Measurements from ENCODE around the gene EFNA5. TPM values are rescaled to one million over a fixed set of nuclear protein-coding genes. Genes with fewer than 3 reads are reported as not detected.
A peak's percentile ranks its signal among the peaks of the same experiment; 100 is the strongest.

Gene EFNA5
- total and polyA plus RNA-seq, 10 of the 15 experiments (the other 5 are each of a cell fraction or from before 2014, with no cell fraction given) = 0.19 to 12.6 (median 3.9) TPM

GRCh38 chr5:107670087-107670931 lies 428 bp downstream of the EFNA5 start:
- peak overlapping the region; percentile 68 for H3K9ac ChIP-seq (ENCODE audit: control insufficient read depth, insufficient read depth, low read length)
- BruUV-seq (replicated peaks) = no TSS peak
- H3K9me3 ChIP-seq (replicated peaks; ENCODE audit: control insufficient read depth, insufficient read depth, low read length) = no peaks in the 10 kb centered on the region
- intact Hi-C loops (cut with micrococcal nuclease; ENCODE audit: unreplicated experiment) (loop anchor here (5.0 to 10.0 kb wide), 7 partner anchors 193 to 986 kb away; no protein-coding TSS in a partner anchor), in situ Hi-C loops (cut with MboI) (loop anchor here (10.0 kb wide), 1 partner anchor 566 kb away; no protein-coding TSS in a partner anchor)
- peak overlapping the region; percentile 58 for H3K27ac ChIP-seq (ENCODE audit: control insufficient read depth, insufficient read depth)
- no peaks in the 10 kb centered on the region for H4K20me1 ChIP-seq (ENCODE audit: control insufficient read depth, insufficient read depth)
- 10% methylated on average over 77 of the region's 77 CpGs for WGBS (ENCODE audit: insufficient coverage, insufficient replicate concordance, low lambda C conversion rate, missing lambda C conversion rate)
- H3K79me2 ChIP-seq (ENCODE audit: control insufficient read depth, insufficient read depth, low read length) = peaks cover 55% of the 10 kb centered on the region
- POLR2A ChIA-PET = interaction anchor here (0.6 to 1.4 kb wide), 5 partner anchors 9 to 960 kb away, joined by 3 to 7 read pairs (median 4); no protein-coding TSS in a partner anchor
- peak overlapping the region; percentile 69 for H3K4me3 ChIP-seq
- peak overlapping the region; percentile 88 for H3K4me2 ChIP-seq (ENCODE audit: control insufficient read depth, insufficient read depth)
- H3K27me3 ChIP-seq (replicated peaks in 1 of 2; ENCODE audit: control insufficient read depth in 2 of 2, insufficient read depth in 2 of 2, low read length in 1 of 2) = peaks cover 0 to 4% of the 10 kb centered on the region in 2 experiments; a peak in 3 of 4 replicates
- FAIRE-seq (no peak), ATAC-seq (peak; percentile 37), DNase-seq (ENCODE audit: low read depth, low spot score) (no peak)
- CTCF ChIA-PET = interaction anchor here (0.8 kb wide), 1 partner anchor 98 kb away, joined by 3 read pairs; no protein-coding TSS in a partner anchor
- peaks cover 10% of the 10 kb centered on the region for H3K4me1 ChIP-seq (ENCODE audit: control insufficient read depth, insufficient read depth, low read length)
- RAD21 ChIA-PET (ENCODE audit: unreplicated experiment) = interaction anchor here (0.6 to 2.1 kb wide), 9 partner anchors 9 to 566 kb away, joined by 3 to 7 read pairs (median 3); no protein-coding TSS in a partner anchor
- peak overlapping the region; percentile 64 for H2AFZ ChIP-seq (ENCODE audit: control insufficient read depth, low read depth, low read length)
- SMC1A ChIA-PET (ENCODE audit: uncharacterized antibody, unreplicated experiment) = interaction anchor here (0.6 to 1.6 kb wide), 4 partner anchors 10 to 104 kb away, joined by 3 to 6 read pairs (median 4); no protein-coding TSS in a partner anchor
- H3K36me3 ChIP-seq (ENCODE audit: control insufficient read depth in 2 of 2, insufficient read depth in 2 of 2, low read length in 1 of 2) = no peaks in the 10 kb centered on the region
- TF ChIP-seq ZNF687 (IDR thresholded peaks at IDR 0.05) (peak; percentile 45; the same call in 1 of the 2 replicates), BMI1 (IDR thresholded peaks at IDR 0.05; ENCODE audit: borderline replicate concordance) (no peak), BHLHE40 (IDR thresholded peaks at IDR 0.05; ENCODE audit: borderline replicate concordance in 1 of 2, low read depth in 2 of 2, low read length in 1 of 2) (peak in 1 of 2 experiments; percentile 59; a peak in 3 of 4 replicates), PRDM15 (CRISPR knock-in tag; IDR thresholded peaks at IDR 0.05) (no peak), RB1 (IDR thresholded peaks at IDR 0.05; ENCODE audit: borderline replicate concordance) (peak; percentile 21; the same call in 1 of the 2 replicates), TCF12 (IDR thresholded peaks at IDR 0.05; ENCODE audit: low read depth, low read length) (no peak), GATAD2B (conservative IDR thresholded peaks at IDR 0.05; ENCODE audit: low read depth) (0 out of 2 replicates have a peak, but pooled peaks have one; percentile 9), IKZF2 (IDR thresholded peaks at IDR 0.05) (0 out of 4 replicates have a peak, but pooled peaks of 1 of the 2 experiments have one; percentile 6), ZBTB11 (CRISPR knock-in tag; IDR thresholded peaks at IDR 0.05) (no peak)
